ENCODE data around the gene ZSWIM4.
A peak's percentile ranks its signal among the peaks of the same experiment; 100 is the strongest.

The ZSWIM4 gene

DNA sequence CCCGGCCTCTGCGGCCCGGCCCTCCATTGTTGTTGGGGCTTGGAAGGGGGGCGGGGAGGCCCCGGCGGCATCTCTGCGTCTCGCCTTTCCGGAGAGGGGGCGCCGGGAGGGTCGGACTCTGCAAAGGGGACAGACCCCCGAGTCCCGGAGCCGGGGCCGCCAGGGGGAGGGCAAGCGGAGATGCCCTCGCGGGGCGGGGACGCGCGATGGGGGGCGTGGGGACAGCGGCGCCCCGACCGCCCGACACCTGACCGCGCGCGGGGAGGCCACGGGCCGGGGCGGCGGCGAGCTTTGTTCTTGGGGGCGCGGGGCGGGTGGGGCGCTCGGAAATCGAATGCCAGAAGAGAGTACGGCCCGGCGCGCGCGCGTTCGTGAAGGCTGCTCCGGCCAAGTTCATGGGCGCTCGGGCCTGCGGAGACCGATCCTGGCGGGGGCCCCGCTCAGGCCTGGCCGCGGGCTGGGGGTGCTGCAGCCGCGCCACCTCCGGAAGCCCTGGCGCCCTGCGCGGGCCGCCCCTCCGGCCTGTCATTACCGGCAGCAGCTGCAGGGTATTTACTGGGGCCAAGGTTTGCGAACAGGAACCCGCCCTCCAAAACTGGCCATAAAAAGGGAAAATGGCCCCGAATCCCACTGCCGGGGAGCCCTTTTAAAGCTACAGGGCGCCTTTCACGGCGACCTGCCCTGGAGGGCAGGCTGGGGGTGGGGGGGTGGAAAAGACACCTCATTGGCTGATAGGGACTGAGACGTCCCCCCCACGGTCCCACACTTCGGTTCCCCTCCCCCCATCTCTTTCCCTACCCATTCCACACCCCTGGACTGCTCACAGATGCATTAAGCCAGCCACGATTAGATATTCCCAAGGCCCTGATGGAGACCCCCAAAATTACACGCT lies 70.6 kb downstream of the ZSWIM4 start:
- no peak for FAIRE-seq
- no peak for DNase-seq (ENCODE audit: insufficient read length, low spot score)

DNA sequence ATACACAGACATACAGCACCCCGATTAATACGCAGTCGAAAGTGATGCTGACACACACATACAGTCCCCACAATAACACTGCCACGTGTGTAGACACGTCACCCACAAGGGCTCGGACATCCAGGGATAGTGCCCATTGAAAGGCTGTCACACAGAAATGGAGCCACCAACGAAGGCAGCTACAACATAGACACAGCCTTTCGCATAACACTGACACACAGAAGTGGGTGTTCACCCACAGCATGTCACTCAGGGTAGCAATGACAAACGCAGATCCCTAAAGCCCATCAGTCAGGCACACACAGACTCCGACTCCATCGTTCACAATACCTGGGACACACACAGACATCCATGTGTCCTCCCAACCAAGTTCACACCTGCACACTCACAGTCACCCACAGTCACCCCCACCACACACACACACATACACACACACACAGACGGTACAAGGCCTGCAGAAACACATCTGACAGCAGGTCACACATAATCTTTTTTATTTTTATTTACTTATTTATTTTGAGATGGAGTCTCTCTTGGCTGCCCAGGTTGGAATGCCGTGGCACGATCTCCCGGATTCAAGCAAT lies 71.3 kb downstream of the ZSWIM4 start:
- FAIRE-seq, result peak; percentile 91

DNA sequence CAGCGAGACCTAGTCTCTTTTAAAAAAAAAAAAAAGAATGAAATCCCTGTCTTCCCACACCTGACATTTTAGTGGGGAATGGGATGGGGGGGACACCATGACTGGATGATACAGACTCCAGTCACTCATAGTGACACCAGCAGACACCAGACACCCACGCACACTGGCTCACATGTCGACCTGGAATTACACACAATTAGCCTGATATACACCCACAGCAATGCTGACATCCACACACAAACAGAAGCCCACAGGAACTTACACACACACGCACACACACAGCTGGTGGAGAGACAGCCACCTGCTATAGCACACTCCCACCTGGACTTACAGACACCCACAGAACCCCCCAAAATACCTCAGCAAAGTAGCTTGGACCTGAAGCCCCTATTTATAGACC lies 73.4 kb downstream of the ZSWIM4 start:
- FAIRE-seq (peak; percentile 31), DNase-seq (ENCODE audit: insufficient read length, low spot score) (no peak)

More for the DNA sequence above, 71.3 kb downstream of the ZSWIM4 start:
- no peak for DNase-seq (ENCODE audit: insufficient read length, low spot score)

DNA sequence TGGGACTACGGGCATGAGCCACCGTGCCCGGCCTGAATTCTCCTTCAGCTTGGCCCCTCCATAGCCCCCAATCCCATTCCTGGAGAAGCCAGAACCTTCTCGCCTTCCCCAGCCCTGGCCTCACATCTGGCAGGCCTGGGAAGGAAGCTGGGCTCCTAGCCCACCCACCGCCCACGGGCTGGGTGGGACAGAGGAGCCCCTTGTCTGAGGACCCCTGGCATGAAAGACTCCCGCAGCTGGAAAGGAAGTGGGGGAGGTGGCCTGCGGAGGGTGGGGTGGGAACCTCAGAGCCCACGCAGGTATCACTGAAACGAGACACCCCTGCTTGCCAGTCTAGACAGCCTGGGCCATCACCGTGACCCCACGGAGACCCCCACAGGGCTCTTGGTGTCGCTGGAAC lies 74.0 kb downstream of the ZSWIM4 start:
- no peak for FAIRE-seq
- DNase-seq (ENCODE audit: insufficient read length, low spot score), result no peak

DNA sequence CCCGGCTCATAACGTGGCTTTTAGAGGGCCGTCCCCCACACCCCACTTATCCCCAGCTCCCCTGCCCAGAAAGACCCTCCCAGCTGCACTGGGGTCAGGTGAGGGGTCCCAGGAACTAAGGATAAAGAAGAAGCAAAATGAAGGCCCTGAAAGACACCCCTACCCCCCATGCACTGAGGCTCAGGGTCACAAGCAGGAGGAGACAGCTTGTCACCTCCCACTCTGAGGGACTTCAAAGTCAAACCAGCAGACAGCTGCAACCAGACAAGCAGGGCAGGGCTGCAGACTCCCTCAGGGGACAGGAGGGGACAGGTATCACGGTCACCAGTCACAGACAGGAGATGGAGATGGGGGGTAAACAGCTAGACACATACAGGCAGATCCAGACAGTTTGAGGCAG lies 75.6 kb downstream of the ZSWIM4 start:
- no peak for DNase-seq (ENCODE audit: insufficient read length, low spot score)
- no peak for FAIRE-seq

DNA sequence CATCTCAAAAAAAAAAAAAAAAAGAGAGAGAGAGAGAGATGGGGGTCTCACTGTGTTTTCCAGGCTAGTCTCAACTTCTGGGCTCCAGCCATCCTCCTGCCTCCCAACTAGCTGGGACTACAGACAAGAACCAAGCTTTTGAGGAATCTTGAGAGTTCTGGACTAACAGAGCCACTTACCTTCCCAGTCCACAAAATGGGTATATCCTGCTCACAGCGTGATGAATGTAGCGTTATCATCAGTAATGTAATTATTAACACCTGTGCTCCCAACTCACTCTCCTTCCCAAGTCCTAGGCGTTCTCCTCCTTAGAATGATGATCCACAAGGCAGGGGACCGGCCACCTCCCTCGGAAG lies 77.1 kb downstream of the ZSWIM4 start:
- DNase-seq (ENCODE audit: insufficient read length, low spot score) (no peak), FAIRE-seq (no peak)

DNA sequence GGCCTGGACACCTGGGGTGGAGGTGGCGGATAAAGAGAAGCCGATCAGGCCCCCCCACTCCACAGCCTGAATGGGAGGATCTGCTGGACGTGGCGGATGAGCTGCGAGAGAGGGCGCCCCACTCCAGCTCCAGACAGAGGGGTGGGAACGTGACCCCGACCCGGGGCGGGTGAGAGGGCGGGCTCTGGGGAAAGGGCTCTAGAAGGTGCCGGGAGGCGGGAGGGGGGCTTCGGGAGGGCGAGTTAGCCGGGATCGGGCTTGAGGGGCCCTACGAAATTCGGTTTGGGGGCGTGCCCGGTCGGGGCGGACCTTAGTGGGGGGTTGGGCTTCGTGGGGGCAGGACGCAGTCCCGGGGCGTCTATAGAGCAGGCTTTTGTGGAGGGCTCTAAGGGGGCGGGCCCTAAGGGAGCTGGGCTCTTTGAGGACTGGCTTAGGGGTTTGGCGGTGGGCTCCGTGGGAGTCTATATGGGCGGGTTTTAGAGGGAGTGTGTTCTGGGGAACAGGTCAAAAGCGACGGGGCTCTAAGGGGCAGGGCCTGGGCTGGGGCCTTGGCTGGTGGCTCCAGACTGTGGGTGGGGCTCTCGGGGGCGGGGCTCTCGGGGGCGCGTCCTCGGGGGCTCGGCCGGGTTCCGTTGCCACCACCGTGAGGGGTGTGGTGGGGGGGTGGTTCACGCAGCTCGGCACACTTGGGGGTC lies 77.6 kb downstream of the ZSWIM4 start:
- FAIRE-seq (no peak), DNase-seq (ENCODE audit: insufficient read length, low spot score) (no peak)

DNA sequence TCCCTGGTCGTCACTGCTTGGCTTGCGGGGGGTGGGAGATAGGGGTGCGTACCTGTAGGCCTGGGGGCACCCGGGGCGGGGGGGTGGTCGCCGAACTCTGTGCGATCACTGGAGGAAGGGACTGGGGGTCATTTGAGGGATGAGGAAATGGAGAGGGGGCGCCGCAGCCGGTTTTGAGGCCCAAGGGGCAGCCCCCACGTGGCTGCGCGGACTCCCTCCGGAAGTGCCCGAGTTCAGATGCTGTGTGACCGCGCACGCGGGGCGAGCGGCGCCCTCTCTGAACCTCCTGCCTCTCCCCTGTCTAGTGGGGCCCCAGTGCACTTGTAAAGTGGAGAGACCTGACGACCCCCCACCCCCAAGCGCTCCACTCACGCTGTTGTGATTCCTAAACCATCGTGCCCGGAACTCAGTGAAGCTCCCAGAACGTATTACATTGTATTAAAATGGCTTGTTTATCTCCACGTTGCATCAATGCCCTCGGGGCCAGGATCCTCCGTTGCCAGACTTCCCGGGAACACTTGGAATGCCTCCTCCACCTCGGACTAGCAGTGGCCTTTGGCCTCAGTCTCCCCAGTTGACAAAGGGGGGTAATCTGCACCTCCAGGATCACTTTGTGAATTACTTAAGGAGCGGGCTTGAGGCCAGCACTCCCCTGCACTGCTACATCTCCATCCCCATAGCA lies 78.7 kb downstream of the ZSWIM4 start:
- FAIRE-seq, result no peak
- no peak for DNase-seq (ENCODE audit: insufficient read length, low spot score)

DNA sequence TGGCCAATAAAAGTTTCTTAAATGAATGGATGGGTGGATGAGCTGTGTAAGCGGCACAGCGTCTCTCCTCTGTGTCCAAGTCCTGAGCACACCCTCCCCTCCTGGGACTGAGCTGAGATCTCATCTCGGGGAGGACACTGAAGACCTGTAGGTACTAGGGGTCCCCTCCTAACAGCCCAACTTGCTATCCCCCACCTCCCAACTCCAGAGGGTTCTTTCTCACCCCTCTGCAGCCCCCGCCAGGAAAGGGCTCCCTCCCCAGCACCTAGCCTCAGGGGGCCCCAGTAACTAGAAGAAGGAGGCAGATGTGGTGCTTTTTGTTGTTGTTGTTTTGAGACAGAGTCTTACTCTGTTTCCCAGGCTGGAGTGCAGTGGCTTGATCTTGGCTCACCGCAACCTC lies 80.6 kb downstream of the ZSWIM4 start:
- DNase-seq (ENCODE audit: insufficient read length, low spot score) (no peak), FAIRE-seq (no peak)

DNA sequence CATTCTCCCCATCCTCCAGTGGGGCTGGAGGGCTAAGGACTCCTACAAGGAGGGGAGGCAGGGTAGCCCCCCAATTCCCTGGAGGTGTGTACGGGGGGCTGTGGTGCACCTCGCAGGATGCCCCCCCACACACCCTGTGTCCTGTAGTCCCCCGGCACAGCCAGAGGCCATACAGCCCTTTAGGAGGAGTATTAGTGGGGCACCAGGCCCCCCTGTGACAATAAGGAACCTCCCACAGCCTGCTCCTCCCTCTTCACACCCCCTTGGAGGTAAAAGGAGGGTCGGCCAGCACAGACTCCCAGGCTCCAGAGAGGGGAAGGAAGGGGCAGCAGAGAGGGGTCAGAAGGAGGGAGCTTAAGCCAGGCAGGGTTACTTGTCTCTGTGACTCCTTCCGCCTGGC lies 81.6 kb downstream of the ZSWIM4 start, which contains the start of gene NANOS3:
TSS of gene NANOS3 (plus strand) at position 301 of the 400 bp plus-strand sequence. CDS start 115 bp downstream, outside the sequence.
- no peak for FAIRE-seq
- DNase-seq (ENCODE audit: insufficient read length, low spot score), result no peak

DNA sequence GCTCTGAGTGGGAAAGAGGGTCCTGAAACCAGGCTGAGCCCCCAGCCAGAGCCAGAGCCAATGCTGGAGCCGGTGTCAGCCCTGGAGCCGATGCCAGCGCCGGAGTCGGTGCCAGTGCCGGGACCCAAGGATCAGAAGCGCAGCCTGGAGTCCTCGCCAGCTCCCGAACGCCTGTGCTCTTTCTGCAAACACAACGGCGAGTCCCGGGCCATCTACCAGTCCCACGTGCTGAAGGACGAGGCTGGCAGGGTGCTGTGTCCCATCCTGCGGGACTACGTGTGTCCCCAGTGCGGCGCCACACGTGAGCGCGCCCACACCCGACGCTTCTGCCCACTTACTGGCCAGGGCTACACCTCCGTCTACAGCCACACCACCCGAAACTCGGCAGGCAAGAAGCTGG lies 82.1 kb downstream of the ZSWIM4 start:
- FAIRE-seq (no peak), DNase-seq (ENCODE audit: insufficient read length, low spot score) (no peak)

DNA sequence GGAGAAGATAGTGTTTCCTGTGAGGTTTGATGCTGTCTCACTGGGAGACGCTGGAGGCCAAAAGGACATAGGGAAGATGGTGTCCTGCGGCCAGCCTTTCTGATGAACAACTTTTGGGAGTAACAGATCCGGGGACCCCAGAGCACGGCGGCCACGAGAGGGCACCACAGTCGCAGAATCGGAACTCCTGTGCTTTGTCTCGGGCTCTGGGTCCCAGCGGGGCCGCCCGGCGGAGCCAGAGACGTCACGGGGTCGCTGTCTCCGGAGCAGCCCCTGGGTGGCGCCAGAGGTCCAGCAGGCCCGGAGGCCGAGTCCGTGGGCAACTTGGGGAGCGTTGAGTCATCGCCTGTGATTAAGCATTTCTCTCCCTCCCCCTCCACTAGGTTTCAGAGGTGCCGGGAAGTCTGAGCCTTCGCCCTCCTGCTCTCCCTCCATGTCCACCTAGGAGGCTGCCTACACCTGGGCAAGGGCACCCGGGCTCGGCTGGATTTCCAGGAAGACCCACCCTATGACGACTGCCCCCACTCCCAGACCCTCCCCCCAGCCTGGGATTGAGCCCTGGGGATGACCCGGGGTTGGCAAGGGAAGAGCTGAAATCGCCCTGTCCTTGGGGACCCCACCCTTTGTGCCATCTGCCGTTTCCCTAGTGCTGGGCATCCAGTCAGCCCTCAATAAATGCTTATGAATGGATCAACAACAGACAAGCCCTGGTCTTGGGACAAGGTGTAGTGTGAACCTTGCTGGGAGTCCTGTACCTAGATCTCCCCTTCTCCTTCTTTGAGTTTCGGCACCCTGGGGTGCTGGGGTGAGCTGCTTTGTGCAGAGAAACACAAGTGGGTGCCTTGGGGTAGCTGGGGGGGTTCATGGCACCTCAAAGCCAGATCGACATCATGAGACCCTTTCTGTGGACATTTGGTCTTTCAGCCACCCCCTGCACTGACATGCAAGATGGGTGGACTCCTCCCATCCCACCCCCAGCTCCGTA lies 85.1 kb downstream of the ZSWIM4 start:
- DNase-seq (ENCODE audit: insufficient read length, low spot score), result peak; percentile 98
- FAIRE-seq, result peak; percentile 90

DNA sequence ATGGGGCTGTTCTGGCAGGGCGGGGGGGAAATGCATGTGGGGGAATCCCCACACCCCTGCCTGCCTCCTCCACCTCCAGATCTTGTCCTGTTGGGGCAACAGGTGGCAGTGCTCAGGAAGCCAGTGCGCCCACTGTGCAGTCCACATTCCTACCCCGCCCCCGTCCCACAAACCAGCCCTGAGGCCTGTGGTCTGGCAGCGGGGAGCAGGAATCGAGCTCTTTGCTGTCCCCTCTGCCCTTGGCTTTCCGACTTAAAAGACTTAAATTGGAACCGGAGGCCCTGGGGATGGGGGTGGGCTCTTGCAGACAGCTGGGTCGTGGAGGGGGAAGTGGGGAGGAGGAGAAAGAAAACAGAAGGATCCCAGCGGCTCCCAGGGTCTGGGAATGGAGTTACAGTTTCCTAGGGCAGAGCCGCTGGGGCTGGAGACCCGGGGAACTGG lies 86.0 kb downstream of the ZSWIM4 start:
- no peak for FAIRE-seq
- no peak for DNase-seq (ENCODE audit: insufficient read length, low spot score)

Data from HTR-8/SVneo (cell line).